GM12878 (cell line): Measurements from ENCODE around the gene ICE1. TPM values are rescaled to one million over a fixed set of nuclear protein-coding genes. Genes with fewer than 3 reads are reported as not detected.

Experiments
- ATAC-seq: fragments of 200-7000 bp; cut with Tn5 transposase; 3 replicates; pipeline ENCODE4 v1.9.1; 2020; ENCODE audit warnings: mild to moderate bottlenecking, moderate library complexity
- BruUV-seq: library from RNA; stranded (reverse); fragments of 400-500 nt; replicated peaks from 2 replicates; lab custom pipeline; 2021; lab: Mats Ljungman, UMichigan
- CTCF ChIA-PET: fragments of 300-600 bp; sonication (Branson Sonifier 250); formaldehyde crosslinking; extraction: SDS; loops from one replicate; lab custom pipeline; 2021; ENCODE audit warnings: inconsistent platforms; lab: Yijun Ruan, JAX
- POLR2A ChIA-PET: fragments of 350-600 bp; formaldehyde crosslinking; extraction: SDS; loops from one replicate; lab custom pipeline; 2021; ENCODE audit warnings: inconsistent platforms; lab: Charles Lee
- RAD21 ChIA-PET: fragments of 300-600 bp; sonication (Branson Sonifier 250); formaldehyde crosslinking; loops from one replicate; lab custom pipeline; 2023; ENCODE audit warnings: antibody characterized with exemption; ENCODE audit not compliant: unreplicated experiment; lab: Charles Lee
- SMC1A ChIA-PET: fragments of 300-600 bp; sonication (Branson Sonifier 250); formaldehyde crosslinking; loops from one replicate; lab custom pipeline; 2023; ENCODE audit not compliant: unreplicated experiment, uncharacterized antibody; lab: Charles Lee
- DNase-seq: peaks from one replicate; pipeline ENCODE4 v3.0.0-alpha.2; 2011; ENCODE audit warnings: low read depth, low spot score
- FAIRE-seq: peaks from 3 replicates; lab custom pipeline; 2011; peaks lifted over from hg19 to GRCh38; lab: Jason Lieb, UNC
- H2AFZ ChIP-seq: 2 replicates; pipeline ENCODE4 v1.6.0; 2011; ENCODE audit warnings: low read depth, low read length, control low read depth; ENCODE audit not compliant: control insufficient read depth
- H3K27ac ChIP-seq: 2 replicates; pipeline ENCODE4 v1.5.1; 2011; ENCODE audit warnings: control low read depth; ENCODE audit not compliant: control insufficient read depth, insufficient read depth
- H3K27me3 ChIP-seq, 2 experiments: replicated peaks in 1 of 2; 2 replicates each; pipeline versions ENCODE4 v1.6.0 to v1.6.1; 2011; ENCODE audit warnings: low read length in 1 of 2; ENCODE audit not compliant: control insufficient read depth in 2 of 2, insufficient read depth in 2 of 2
- H3K36me3 ChIP-seq, 2 experiments: 2 replicates each; pipeline ENCODE4 v1.5.1; 2011; ENCODE audit warnings: low read length in 1 of 2; ENCODE audit not compliant: control insufficient read depth in 2 of 2, insufficient read depth in 2 of 2
- H3K4me1 ChIP-seq: 2 replicates; pipeline ENCODE4 v1.6.1; 2011; ENCODE audit warnings: mild to moderate bottlenecking, low read length, moderate library complexity, mixed read lengths; ENCODE audit not compliant: control insufficient read depth, insufficient read depth
- H3K4me2 ChIP-seq: 2 replicates; pipeline ENCODE4 v1.6.0; 2011; ENCODE audit warnings: control low read depth; ENCODE audit not compliant: control insufficient read depth, insufficient read depth
- H3K4me3 ChIP-seq: fragments of 200-600 bp; sonication (generic); 2 replicates; pipeline ENCODE4 v1.5.1; 2016
- H3K79me2 ChIP-seq: 2 replicates; pipeline ENCODE4 v1.6.0; 2011; ENCODE audit warnings: low read length; ENCODE audit not compliant: control insufficient read depth, insufficient read depth
- H3K9ac ChIP-seq: 2 replicates; pipeline ENCODE4 v1.8.0; 2011; ENCODE audit warnings: low read length, control low read depth, mixed read lengths; ENCODE audit not compliant: control insufficient read depth, insufficient read depth
- H3K9me3 ChIP-seq: replicated peaks from 3 replicates; pipeline ENCODE4 v1.5.1; 2011; ENCODE audit warnings: mild to moderate bottlenecking, low read length; ENCODE audit not compliant: control insufficient read depth, insufficient read depth
- H4K20me1 ChIP-seq: 2 replicates; pipeline ENCODE4 v1.6.0; 2011; ENCODE audit not compliant: control insufficient read depth, insufficient read depth
- EP300 ChIP-seq, 2 experiments: fragments of 150-350 bp in 1 of 2; IDR thresholded peaks; 2 replicates each; pipeline ENCODE4 v1.6.1; 2011 to 2012; ENCODE audit warnings: low read depth in 2 of 2, low read length in 2 of 2, borderline replicate concordance in 1 of 2, improper control_type of control experiment in 1 of 2, inconsistent platforms in 1 of 2; ENCODE audit not compliant: control insufficient read depth in 1 of 2
- STAT3 ChIP-seq: IDR thresholded peaks from 2 replicates; pipeline ENCODE4 v1.6.1; 2011; ENCODE audit warnings: low read depth, low read length, improper control_type of control experiment
- ZNF24 ChIP-seq: fragments of 450-650 bp; IDR thresholded peaks from 2 replicates; pipeline ENCODE4 v1.6.1; 2017; ENCODE audit warnings: antibody characterized with exemption, mild to moderate bottlenecking
- WGBS: methylation state at CpG from one replicate; pipeline ENCODE4 v1.1.6; 2016; ENCODE audit warnings: low lambda C conversion rate; ENCODE audit not compliant: insufficient replicate concordance, insufficient coverage; ENCODE audit errors: missing lambda C conversion rate; 5-methylcytosine and 5-hydroxymethylcytosine counted together
- in situ Hi-C: fragments of 300-500 bp; cut with MboI; formaldehyde crosslinking; loops from 9 replicates; pipeline ENCODE4 v1.14.3; 2018; ENCODE audit warnings: mixed read lengths
- intact Hi-C: fragments of 100-400 bp; cut with micrococcal nuclease; formaldehyde crosslinking; loops from one replicate; pipeline ENCODE4 v1.14.2; 2022; ENCODE audit not compliant: unreplicated experiment
- polyA plus RNA-seq, 11 experiments: library from polyadenylated mRNA; depleted of rRNA in 4 of 11; unstranded in 6 of 11; stranded (reverse) in 5 of 11; fragments of >200 nt; fragmentation: Nextera tagmentation in 4 of 11; fragmentation: Illumina TruSeq in 1 of 11; extraction: Ambion mirVana in 4 of 11; extraction: Trizol in 1 of 11; gene quantifications; 1 replicate in 1 of 11; 2 replicates in 10 of 11; pipeline versions ENCODE4 v1.2.1 to v1.2.3, GENCODE V29; 2011 to 2016; ENCODE audit warnings: inconsistent platforms in 2 of 11, missing spikeins in 2 of 11, low read depth in 1 of 11
- total RNA-seq, 4 experiments: library from RNA; depleted of rRNA in 3 of 4; stranded (reverse); fragments of >200 nt in 3 of 4; fragmentation: Illumina TruSeq in 1 of 4; extraction: Trizol in 1 of 4; gene quantifications; 2 replicates each; pipeline versions ENCODE4 v1.2.1 to v1.2.3, GENCODE V29; 2013 to 2021
- TF ChIP-seq, protein P1 (sequence below): fragments of 150-350 bp; IDR thresholded peaks from 2 replicates; pipeline ENCODE4 v1.6.1; 2016; ENCODE audit warnings: low read depth, low read length

ICE1 gene
- total and polyA plus RNA-seq, 10 of the 15 experiments (the other 5 are each of a cell fraction or from before 2014, with no cell fraction given) = 3.8 to 31.4 (median 18.9) TPM

DNA sequence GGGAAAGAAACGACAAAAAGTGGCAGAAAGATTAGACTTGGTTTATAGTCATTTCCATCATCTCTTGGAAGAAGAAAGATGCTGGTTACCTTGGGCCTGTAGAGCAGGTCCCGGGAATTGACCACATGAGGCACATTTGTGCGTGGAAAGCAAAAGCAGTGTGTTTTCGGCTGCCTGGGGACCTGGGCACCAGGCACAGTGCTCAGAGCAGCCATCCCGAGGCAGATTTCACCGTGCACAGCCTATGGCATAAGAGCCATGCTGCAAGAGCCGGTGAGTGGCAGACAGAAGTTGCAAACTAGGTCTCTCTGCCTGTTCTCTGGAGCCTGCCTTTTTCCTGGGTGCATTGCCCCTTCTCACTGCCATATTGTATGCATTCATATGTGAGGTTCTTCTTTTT lies 77.0 kb downstream of the ICE1 start:
- H3K4me2 ChIP-seq = no peak overlapping the region
- FAIRE-seq = no peak
- ChIA-PET POLR2A (no interaction called here), CTCF (no interaction called here), SMC1A (no interaction called here), RAD21 (no interaction called here)
- in situ Hi-C loops = loop anchor here (25.0 kb wide), 1 partner anchor 1088 kb away; no protein-coding TSS in a partner anchor
- ATAC-seq = no peak
- H2AFZ ChIP-seq = no peak overlapping the region
- H3K9ac ChIP-seq = no peak overlapping the region
- no TSS peak for BruUV-seq
- H4K20me1 ChIP-seq = no peaks in the 10 kb centered on the region
- TF ChIP-seq STAT3 = no peak
- no peak for TF ChIP-seq EP300 (IDR thresholded peaks at IDR 0.05; ENCODE audit: borderline replicate concordance in 1 of 2, control insufficient read depth in 1 of 2, low read depth in 2 of 2, low read length in 2 of 2)
- TF ChIP-seq ZNF24 = no peak
- TF ChIP-seq, protein P1, sequence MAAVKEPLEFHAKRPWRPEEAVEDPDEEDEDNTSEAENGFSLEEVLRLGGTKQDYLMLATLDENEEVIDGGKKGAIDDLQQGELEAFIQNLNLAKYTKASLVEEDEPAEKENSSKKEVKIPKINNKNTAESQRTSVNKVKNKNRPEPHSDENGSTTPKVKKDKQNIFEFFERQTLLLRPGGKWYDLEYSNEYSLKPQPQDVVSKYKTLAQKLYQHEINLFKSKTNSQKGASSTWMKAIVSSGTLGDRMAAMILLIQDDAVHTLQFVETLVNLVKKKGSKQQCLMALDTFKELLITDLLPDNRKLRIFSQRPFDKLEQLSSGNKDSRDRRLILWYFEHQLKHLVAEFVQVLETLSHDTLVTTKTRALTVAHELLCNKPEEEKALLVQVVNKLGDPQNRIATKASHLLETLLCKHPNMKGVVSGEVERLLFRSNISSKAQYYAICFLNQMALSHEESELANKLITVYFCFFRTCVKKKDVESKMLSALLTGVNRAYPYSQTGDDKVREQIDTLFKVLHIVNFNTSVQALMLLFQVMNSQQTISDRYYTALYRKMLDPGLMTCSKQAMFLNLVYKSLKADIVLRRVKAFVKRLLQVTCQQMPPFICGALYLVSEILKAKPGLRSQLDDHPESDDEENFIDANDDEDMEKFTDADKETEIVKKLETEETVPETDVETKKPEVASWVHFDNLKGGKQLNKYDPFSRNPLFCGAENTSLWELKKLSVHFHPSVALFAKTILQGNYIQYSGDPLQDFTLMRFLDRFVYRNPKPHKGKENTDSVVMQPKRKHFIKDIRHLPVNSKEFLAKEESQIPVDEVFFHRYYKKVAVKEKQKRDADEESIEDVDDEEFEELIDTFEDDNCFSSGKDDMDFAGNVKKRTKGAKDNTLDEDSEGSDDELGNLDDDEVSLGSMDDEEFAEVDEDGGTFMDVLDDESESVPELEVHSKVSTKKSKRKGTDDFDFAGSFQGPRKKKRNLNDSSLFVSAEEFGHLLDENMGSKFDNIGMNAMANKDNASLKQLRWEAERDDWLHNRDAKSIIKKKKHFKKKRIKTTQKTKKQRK = no peak
- H3K36me3 ChIP-seq = no peaks in the 10 kb centered on the region
- intact Hi-C loops = loop anchor here (10.0 kb wide), 4 partner anchors 255 to 1245 kb away; no protein-coding TSS in a partner anchor
- H3K27me3 ChIP-seq = no peaks in the 10 kb centered on the region
- no peaks in the 10 kb centered on the region; the same call in 1 of the 2 replicates for H3K4me1 ChIP-seq
- WGBS = 62% methylated on average over 7 of the region's 7 CpGs
- no peak for DNase-seq
- H3K27ac ChIP-seq = no peak overlapping the region
- H3K79me2 ChIP-seq = no peaks in the 10 kb centered on the region
- H3K4me3 ChIP-seq = no peak overlapping the region
- no peaks in the 10 kb centered on the region for H3K9me3 ChIP-seq
